Hepatic stellate cell (primary cell): ENCODE measurements around the gene DNAAF5.
"Not testable (repeated sequence)": the region's sequence is repeated elsewhere in the genome, so short reads cannot be mapped to it uniquely, and the experiment has no call there.

Source experiments
- DNase-seq: peaks from one replicate; pipeline ENCODE4 v3.0.0; 2011; ENCODE audit warnings: low spot score

The DNAAF5 gene

DNA sequence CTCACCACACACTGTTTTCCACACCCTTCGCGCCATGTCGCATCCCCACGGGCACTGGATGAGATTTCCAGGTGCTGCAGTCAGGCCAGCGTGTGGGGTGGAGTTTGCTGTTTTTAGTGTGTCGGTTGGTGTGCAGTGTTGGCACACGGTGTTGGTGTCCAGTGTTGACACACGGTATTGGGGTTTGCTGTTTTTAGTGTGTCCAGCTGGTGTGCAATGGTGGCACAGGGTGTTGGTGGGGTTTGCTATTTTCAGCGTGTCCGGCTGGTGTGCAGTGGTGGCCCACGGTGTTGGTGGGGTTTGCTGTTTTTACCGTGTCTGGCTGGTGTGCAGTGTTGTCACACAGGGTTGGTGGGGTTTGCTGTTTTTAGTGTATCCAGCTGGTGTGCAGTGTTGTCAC lies 20.7 kb downstream of the DNAAF5 start:
- DNase-seq: no peak

DNA sequence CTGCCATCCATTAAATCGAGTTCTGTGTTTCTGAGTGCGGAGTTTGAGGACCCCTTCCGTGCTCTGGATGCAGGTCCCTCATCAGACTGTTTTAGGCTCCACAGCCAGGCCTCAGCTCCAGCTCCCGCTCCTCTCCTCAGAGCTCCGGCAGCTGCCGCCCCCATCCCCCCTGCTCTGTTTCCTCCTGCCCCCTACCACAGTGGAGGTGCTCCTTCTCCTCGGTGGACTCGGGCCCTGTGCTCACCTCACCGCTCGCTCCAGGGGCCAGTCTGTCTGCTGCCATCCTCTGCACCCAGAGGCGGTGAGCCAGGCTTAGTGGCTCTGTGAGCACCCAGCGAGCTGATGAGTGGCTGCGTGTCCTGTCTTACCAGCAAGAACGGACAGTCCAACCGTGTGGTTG lies 21.9 kb downstream of the DNAAF5 start:
- DNase-seq: no peak

DNA sequence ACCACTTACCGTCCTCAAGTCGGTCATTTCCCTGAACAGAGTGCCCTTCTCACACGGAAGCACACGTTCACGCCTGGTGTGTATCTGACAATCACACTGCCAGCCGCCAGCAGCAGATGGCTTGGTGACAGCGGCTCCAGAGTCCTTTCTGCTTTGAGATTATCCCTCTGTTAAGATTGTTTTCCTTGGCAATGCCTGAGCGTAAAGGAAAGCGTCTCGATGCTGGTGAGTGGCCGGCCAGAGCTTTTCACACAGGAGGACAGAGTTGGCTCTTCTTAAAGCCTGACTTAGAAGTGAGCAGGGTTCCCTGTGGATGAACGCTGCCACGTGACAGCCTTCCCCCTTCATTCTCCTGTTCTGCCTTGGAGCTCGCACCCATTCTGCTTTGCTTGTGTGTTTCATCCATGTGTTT lies 22.6 kb downstream of the DNAAF5 start:
- DNase-seq: no peak

DNA sequence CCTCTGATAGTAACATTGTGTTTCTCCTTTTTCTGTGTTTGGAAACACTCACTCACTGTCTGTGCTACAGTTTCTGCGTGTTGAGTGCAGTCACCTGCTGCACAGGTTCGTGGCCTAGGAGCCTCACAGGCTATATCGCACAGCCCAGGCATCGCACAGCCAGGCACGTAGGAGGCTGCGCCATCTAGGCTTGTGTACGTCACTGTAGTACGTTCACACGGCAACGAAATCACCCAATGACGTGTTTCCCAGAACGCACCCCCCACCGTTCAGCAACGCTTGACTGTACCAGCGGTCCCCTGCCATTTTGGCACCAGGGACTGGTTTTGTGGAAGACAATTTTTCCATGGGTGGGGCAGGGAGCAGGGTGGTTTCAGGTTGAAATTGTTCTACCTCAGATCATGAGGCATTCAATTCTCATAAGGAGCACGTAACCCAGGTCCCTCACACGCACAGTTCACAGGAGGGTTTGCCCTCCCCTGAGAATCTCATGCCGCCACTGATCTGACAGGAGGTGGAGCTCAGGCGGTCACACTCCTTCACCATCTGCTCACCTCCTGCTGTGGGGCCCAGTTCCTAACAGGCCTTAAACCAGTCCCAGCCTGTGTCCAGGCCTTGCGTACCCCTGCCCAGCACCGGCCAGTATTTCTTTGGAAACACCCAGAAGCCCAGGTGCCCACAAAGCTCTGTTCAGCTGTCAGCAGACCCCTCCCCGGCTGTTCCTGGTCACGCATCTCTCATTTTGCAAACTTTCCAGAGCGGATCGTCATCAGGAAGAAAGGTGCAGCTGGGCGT lies 23.8 kb downstream of the DNAAF5 start:
- DNase-seq: no peak

DNA sequence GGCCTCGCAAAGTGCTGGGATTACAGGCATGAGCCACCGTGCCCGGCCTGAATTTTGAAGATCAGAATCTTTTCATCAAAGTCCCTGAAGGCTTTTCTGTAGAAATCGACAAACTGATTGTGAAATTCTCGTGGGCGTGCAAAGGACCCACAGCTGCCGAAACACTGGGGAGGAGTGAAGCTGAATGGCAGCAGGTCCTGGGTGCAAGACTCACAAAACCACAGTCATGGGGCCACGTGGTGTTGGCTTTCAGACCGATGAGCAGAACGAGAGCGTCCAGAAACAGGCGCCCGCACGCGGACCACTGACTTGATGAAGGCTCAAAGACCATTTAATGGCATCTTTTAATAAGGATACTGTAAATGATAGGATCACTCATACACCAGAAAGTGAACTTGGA lies 25.3 kb downstream of the DNAAF5 start:
- DNase-seq: no peak

DNA sequence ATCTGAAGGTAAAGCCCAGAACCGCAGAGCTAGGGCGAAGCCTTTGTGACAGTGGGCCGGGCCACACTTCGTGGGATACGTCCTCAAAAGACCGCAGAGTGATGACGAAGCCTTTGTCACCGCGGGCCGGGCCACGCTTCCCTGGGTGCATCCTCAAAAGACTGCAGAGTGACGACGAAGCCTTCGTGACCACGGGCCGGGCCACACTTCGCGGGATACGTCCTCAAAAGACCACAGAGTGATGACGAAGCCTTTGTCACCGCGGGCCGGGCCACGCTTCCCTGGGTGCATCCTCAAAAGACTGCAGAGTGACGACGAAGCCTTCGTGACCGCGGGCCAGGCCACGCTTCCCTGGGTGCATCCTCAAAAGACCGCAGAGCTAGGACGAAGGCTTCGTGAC lies 25.8 kb downstream of the DNAAF5 start:
- not testable (repeated sequence) for DNase-seq

DNA sequence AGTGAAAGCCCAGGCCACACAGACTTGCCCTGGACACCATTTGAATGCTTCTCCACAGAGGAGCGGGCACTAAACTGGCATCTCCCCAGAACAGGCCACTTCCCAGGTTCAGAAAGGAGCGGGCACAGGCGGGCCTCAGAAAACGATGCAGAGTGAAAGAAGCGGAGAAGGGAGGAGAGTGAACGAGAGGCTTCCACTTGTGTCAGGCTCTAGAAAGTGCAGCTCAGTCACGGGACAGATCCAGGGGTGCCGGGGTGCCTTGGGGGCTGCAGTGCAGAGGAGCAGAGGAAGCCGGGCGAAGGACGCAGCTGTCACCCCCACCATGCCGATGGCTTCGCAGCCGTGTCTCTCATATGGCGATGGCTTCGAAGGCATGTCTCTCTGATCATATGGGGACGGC lies 26.7 kb downstream of the DNAAF5 start:
- DNase-seq: no peak

DNA sequence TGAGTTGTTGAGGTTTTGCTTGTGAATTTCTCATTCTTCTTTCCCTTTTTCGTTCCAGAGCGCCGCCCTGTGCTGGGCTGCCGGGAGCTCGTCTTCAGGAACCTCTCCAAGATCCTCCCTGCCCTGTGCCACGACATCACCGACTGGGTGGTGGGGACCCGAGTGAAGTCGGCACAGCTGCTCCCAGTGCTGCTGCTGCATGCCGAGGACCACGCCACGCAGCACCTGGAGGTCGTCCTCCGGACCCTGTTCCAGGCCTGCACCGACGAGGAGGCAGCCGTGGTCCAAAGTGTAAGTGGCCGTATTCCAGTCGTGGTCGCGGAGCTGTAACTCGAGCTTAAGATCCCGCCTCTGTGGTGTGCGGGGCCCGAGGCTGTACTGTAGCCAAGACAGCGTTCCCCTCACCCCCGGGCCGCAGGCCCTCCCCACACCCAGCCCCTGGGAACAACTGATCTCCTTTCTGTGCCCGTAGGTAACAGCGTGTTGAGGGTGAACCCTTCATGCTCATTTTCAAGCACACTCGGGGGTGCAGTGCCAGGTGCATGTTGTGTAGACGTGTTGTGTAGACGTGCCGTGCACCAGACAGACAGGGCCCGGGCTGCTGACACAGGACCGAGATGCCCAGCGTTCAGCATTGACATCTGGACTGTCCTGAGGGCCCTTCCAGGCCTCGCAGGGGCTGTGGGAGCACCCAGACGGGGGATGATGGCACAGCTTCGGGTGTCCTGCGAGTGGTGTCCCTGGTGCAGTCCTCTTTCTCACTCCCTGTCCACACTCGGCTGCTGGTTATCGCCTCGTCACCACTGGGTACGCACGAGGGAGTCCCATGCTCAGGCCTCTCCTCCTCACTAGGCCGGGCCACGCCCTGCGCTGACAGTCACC lies 28.3 kb downstream of the DNAAF5 start:
- DNase-seq: no peak

DNA sequence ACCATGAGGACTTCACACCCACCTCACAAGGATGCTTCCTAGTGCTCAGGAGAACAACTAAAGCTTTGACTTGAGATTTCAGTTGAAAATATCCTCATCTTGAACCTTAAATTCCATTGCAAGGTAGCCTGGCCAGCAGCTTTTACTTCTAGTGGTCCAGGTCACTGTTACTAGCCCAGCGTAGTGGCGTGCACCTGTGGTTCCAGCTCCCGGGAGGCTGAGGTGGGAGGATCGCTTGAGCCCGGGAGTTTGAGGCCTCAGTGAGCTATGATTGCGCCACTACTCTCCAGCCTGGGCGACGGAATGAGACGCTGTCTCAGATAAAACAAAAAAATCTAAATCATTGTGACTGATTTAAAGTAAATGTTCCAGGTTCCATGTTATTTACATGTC lies 28.9 kb downstream of the DNAAF5 start:
- no peak for DNase-seq

DNA sequence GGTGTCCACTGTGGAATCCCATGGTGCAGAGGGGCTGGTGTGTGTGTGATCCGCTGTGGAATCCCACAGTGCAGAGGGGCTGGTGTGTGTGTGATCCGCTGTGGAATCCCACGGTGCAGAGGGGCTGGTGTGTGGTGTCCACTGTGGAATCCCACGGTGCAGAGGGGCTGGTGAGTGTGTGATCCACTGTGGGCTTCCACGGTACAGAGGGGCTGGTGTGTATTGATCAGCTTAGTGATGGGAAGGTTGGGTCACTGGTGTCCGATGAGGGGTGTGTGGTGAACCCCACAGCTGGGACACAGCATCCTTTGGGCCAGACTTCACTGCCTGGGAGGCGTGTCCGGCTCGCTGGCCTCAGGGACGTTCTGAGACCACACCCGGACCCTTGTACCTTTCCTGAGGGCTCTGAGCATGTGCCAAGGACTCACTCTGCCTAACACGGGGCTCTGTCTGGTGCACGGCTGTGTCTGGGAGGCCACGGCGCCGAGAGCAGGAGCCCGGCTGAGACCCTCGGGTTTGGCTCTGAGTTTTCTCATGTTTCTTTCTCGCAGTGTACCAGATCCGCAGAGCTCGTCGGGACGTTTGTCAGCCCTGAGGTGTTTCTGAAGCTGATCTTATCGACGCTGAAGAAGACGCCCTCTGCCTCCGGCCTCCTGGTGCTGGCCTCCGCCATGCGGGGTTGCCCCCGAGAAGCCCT lies 29.9 kb downstream of the DNAAF5 start:
- no peak for DNase-seq

DNA sequence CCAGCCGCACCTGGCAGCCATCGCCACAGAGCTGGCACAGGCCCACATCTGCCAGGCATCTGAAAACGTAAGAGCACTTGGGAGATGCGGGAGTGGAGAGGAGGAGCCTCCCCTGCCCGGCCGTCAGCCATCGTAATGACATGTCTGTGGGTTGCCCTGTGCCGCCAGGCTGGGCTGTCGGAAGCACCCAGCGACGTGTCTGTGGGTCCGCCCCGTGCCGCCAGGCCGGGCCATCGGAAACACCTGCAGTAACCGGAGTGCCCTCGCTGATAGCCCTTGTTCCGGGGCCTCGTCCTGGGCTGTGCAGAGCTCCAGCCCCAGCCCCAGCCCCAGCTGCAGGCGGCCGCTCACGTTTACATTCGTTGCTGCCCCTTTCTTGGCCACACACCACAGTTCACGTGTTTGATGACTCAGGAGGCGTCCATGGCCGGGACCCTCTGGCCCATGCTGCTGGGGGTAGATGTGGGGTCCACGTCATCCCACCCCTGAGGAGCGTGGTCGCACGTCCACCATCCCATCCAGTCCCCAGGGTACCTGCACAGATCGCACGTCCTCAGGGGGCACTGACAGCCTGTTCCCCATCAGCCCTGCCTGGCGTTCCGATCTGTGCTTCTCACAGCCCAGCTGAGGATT lies 30.5 kb downstream of the DNAAF5 start:
- DNase-seq: no peak

DNA sequence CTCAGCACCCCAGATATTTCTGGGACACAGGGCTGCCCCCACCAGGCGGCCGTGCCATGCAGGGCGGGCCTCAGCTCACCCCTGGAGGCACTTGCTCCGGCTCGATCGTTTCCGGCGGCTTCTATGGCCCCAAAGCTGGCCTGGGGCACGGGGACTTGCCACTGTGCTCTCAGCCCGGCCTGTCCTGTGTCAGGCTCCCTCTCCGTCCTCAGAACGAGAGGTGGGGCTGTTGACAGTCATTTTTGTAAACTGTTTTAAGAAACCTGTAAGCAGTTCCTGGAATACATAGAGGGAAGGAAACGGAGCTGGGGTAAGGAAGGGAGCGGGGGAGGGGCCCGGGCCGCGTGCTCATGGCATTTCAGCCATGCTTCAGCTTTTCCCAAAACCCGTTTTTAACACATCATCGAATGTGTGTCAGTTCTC lies 31.3 kb downstream of the DNAAF5 start:
- no peak for DNase-seq

DNA sequence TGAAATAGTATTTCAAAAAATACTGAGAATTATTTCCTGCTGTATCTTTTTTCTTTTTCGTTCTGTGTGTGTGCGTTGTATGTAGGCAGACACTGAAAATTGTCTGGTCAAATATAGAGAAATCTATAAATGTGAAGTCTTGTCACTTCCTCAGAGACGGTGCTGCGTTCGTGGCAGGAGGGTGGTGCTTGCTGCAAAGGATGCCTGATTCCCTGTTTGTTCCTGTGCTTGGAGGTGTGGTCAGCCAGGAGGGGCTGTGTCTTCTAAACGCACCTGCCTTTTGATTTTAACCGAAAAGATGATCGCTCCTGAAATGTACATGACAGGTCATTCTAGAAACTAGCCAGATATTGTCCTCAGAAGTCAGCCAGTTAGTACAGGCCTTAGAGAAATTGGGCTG lies 33.1 kb downstream of the DNAAF5 start:
- no peak for DNase-seq

DNA sequence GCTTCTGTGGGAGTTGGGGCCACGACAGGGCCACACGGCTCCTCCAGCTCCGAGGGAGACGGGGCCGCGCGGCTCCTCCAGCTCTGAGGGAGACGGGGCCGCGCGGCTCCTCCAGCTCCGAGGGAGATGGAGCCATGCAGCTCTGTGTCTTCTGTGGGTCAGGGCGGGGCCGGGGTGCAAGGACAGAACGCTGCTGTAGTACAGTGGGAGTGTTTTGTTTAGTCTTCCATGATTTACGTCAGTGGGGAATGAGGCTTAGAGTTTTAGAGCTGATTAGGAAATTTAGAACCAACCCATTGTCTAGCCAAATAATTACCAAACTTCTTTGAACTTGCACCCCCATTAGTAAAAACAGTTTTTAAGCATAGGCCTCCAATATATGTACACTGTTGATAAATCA lies 33.5 kb downstream of the DNAAF5 start:
- no peak for DNase-seq

DNA sequence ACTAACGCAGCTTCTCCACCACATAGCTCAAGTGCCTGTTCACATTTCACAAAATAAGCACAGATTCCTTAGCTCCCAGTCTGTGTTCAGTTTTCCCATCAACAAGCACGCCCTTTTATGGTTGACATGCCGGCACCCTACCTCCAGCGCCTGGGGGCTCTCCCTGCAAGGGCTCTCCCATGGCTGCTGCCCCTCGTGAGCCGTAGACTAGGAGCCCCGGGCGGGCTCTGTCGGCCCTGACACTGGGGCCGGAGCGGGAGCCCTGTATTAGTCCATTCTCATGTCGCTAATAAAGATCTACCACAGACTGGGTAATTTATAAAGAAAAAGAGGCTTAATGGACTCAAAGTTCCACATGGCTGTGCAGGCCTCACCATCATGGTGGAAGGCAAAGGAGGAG lies 34.6 kb downstream of the DNAAF5 start:
- DNase-seq: no peak

DNA sequence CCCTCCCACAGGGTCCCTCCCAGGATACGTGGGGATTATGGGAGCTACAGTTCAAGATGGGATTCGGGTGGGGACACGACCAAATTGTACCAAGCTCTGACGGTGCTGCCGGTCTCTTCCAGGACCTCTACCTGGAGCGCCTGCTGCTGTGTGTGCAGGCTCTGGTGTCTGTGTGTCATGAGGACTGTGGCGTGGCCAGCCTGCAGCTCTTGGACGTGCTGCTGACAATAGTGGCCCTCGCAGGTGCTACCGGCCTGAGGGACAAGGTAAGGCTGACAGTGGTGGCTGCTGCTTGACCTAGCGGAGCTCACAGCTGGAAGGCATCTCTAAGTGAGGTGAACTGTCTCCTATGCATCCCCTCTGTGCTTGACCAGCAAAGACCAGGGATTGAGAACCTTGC lies 35.1 kb downstream of the DNAAF5 start:
- no peak for DNase-seq

DNA sequence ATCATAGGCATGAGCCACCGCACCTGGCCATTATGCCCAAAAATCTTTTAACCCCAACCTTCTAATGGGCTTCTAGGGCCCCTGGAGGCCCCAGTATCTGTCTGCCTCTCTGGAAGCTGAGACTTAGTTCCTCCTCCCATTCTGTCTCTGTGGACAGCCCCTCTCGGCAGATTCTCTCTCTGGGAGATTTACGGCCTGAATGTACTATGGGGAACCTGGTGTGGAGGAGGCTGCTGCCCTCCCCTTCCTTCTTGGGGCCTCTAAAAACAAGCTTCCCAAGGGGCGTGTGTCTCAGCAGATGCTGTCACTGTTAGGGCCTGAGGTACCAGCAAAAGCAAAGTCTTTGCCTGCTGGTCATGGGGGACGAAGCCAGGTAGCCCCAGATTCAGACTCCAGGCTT lies 36.4 kb downstream of the DNAAF5 start:
- no peak for DNase-seq

DNA sequence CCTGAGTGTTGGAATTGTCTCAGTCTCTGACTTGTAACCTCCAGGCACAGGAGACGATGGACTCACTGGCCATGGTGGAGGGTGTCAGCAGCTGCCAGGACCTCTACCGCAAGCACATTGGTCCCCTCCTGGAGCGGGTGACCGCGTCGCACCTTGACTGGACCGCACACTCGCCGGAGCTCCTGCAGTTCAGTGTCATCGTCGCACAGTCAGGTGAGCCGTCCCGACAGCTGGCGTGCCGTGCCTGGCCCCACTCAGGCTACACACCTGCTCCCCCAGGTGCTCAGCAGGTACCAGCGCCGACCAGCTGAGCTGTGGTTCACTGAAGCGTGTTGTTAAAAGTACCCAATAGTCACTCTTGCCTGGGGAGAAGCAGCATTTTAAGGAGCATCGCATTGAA lies 37.3 kb downstream of the DNAAF5 start:
- DNase-seq: no peak

DNA sequence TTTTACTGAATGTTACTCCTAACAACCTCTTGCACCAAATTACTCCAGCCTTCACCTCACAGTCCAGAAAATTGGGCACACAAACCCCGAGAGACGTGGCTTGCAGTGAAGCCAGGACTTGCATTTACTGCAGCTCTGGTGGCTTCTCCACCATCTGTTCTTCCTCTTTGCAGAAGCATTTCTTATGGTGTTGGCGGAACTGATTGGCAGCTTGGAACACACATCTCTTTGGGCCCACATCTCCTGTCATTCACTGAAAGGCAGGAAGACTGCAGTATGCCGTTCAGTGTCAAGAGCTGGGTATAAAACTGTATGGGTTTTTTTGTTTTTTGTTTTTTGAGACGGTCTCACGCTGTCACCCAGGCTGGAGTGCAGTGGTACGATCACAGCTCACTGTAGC lies 38.9 kb downstream of the DNAAF5 start:
- no peak for DNase-seq

DNA sequence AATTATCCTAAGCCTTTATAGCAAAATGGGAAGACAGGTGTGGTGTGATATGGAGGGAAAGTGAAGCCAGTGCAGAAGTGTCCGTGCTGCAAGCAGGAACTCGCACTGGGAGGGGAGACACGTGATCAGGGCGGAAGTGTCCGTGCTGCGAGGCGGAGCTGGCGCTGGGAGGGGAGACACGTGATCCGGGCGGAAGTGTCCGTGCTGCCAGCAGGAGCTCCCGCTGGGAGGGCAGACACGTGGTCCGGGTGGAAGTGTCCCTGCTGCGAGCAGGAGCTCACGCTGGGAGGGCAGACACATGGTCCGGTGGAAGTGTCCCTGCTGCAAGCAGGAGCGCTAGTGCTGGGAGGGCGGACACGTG lies 41.1 kb downstream of the DNAAF5 start:
- DNase-seq: no peak

DNA sequence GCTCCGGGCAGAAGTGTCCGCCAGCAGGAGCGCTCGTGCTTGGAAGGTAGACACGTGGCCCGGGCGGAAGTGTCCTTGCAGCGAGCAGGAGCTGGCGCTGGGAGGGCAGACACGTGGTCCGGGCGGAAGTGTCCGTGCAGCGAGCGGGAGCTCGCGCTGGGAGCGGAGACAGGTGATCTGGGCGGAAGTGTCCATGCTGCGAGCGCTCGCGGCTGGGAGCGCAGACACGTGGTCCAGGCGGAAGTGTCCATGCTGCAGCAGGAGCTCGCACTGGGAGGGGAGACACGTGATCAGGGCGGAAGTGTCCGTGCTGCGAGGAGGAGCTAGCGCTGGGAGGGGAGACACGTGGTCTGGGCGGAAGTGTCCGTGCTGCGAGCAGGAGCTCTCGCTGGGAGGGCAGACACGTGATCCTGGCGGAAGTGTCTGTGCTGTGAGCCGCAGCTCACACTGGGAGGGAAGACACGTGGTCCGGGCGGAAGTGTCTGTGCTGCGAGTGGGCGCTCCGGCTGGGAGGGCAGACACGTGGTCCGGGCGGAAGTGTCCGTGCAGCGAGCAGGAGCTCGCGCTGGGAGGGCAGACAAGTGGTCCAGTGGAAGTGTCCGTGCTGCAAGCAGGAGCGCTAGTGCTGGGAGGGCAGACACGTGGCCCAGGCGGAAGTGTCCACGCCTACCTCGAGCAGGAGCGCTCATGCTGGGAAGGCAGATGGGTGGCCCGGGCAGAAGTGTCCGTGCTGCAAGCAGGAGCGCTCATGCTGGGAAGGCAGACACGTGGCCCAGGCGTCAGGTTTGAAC lies 41.6 kb downstream of the DNAAF5 start:
- DNase-seq: no peak
